ENCODE data around the gene KRTAP10-11.

The KRTAP10-11 gene

GRCh38 chr21:44695641-44696040 is 49.4 kb downstream of the KRTAP10-11 start:
- no peak for DNase-seq (ENCODE audit: low read depth in 2 of 2)

DNA sequence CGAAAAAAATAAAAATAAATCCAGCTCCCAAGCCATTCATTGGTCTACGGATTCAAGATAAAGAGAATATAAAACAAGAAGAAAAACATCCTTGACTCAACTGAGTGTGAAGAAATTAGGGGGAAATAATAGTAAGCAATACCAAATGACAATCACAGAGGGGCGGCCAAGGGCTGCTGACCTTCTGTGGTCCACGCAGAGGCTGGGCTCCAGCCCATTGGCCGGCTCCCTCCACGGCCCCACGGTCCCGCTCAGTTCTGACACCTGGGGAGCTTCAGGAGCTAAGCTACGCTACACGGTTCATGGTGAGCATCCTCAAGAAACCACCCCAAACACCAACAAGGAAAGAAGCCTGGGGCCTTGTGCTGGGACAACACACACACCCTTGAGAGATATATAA is 50.4 kb downstream of the KRTAP10-11 start:
- no peak for DNase-seq (ENCODE audit: low read depth in 2 of 2)

Data from stimulated activated CD4-positive, alpha-beta T cell treated with anti-CD3 and anti-CD28 coated beads, Interleukin-12 subunit alpha, Interleukin-12 subunit beta, amount 100 ng/mL, for 24 hours (primary cell).